Stimulated activated CD8-positive, alpha-beta memory T cell treated with anti-CD3 and anti-CD28 coated beads, Interleukin-7, amount 100 ng/mL, for 4 hours (primary cell): Measurements from ENCODE around the gene PTTG1IP.
"Not testable (repeated sequence)": the region's sequence is repeated elsewhere in the genome, so short reads cannot be mapped to it uniquely, and the experiment has no call there.

Experiments
- DNase-seq, 2 donors: peaks; one replicate each; pipeline ENCODE4 v3.0.0-alpha.2; 2020; ENCODE audit warnings: low read depth in 2 of 2

The PTTG1IP gene

DNA sequence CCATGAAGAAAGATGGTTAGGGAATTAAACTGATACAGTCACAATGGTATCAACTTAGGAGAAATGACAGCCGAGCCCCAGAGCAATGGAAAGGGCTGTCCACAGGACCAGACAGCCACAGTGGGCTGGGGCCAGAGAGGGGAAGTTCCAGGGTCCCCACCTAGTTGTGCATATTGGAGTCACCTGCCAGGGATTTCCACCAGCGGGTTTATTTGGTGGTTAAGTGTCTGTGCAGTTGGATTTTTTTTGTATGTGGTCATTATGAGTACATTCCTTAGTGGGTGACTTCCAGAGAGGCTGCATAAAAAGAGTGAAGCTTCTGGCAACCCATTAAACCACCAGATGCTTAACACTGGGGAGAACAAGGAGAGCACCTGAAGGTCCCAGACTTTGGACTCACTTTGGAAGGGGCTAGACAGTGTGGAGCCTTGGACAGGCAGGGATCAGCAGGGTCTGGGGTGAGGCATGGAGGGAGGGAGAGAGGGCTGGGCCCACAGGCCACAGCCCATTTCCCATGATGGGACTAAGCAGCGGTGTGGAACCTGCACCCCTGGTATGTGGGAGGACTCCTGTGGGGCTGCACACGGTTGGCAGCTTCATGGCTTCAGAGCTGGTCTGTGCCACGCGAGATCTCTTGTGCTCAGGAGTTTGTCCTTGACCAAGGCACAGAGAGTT is 7.8 kb upstream of the PTTG1IP start:
- DNase-seq, result no peak

- no peak for DNase-seq
Measured at GRCh38 chr21:44880405-44881197, 7.1 kb upstream of the PTTG1IP start.

DNA sequence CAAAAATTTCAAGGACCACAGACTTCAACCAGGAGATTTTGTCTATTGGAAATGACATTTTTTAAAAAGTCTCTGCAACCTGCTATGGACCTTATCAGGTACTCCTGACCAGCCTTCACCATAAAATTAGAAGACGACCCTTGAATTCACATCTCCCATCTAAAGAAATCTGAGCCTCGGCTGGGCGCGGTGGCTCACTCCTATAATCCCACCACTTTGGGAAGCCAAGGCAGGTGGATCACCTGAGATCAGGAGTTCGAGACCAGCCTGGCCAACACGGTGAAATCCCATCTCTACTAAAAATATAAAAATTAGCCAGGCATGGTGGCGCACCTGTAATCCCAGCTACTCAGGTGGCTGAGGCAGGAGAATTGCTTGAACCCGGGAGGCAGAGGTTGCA is 5.7 kb upstream of the PTTG1IP start:
- DNase-seq, result not testable (repeated sequence)

GRCh38 chr21:44878053-44878982 is 4.8 kb upstream of the PTTG1IP start:
- no peak for DNase-seq

GRCh38 chr21:44876849-44877575 is 3.5 kb upstream of the PTTG1IP start:
- no peak for DNase-seq

DNA sequence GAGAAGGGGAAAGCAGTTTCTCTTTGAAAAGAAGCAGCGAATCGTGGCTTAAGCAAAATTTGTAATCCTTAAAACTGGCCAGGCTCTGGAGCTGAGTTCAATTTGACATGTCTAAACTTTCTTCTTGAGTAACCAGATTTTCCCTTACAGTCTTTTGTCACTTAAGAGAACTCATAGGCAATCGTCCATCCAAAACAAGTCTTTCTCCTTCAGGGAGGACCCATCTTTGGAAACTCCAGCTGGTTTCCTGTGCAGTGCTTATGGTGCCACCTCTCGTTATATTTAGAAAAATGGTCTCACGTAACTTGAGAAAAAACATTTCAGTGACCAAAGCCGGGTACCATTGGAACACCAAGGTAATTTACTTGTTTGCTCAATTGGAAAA is 1.8 kb upstream of the PTTG1IP start:
- no peak for DNase-seq

- DNase-seq, result no peak
Measured at GRCh38 chr21:44874497-44875315, 1.2 kb upstream of the PTTG1IP start.

DNA sequence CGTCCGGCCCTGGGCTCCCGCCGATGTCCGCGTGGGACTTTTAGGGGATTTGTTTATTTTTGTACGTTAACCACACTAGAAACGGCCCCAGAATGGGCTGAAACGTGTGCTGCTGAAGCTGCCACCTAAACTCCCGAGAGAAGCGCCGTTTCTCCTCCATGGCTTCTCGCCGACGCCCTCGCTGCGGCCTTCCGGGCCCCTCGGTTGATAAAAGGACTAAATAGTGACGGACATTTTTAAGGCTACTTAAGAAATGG is 678 bp upstream of the PTTG1IP start:
- DNase-seq, result no peak

DNA sequence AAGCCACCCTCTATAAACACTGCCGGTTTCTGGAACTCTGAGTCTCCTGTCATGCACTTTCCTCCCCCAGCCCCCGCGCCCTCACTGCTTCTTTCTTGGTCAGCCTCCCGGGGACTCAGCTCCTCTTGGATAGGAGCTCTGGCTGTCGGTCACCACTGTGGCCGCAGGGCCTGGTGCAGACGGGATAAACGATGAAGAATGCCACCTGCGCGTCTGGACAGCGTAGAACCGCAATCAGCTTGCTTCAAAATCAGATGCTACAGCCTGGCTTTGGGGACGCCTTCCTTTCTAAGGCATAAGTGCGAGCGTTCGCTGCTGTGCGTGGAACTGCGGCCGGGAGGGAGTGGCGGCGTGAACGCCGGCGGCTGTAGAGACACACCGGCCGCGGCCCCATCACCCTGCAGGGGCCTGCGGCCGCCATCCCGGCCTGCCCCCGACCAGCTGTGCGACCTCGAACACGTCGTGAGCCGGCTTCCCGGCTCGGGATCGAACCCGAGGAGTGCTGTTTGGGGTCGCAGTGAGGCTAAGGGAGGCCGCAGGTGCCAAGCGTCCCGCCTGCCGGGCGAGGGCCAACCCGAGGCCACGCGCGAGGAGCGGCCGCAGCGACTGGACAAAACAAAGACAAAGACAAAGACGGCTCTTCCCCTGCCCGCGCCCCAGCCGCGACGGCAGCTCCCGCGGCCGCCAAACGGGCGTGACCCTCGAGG is 688 bp downstream of the PTTG1IP start:
- DNase-seq, result no peak

DNA sequence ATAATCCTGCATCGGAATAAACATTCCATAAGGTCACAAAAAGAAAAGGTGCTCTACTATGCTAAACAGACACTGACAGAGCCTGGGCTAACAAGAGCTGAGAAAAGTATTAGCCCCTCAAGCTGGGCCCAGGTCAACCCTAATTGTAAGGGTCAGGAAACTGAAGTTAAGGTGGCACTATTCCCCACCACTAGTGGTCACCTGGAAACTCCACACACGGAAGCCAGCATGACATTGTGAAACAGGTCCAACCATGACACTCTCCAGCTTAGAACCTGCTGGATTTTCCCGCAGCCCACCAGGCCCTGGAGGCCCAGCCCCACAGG is 1.2 kb downstream of the PTTG1IP start:
- DNase-seq, result no peak

DNA sequence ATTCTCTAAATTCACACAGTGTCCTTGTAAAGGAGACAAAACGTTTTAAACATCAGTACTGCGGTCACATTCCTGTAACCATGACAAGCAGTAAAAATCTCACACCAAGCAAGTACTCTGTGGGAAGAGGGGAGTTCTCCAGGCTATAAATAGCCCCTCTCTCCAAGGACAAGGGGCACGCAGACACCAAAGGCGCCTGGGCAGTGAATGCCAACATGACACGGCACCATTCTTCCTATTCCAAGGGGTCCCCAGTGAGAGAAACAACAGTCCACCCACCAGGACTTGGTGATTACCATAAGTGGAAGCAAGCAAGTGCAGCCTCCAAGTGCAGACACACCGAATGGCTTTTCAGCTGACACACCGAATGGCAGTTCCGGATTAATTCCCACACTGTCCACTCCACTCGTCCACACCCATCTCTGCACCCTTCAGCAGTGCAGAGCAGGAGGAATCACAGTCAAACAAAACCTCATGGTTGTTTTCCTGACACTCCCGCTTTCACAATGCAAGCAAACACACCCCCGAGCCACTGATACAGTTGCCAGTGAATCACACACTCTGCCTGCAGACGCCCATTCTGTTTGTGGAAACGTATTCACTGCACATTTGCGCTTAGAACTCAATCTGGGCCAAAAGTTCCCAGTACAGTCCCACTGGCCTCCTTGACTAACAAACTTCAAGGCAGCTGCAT is 1.8 kb downstream of the PTTG1IP start:
- DNase-seq, result no peak

DNA sequence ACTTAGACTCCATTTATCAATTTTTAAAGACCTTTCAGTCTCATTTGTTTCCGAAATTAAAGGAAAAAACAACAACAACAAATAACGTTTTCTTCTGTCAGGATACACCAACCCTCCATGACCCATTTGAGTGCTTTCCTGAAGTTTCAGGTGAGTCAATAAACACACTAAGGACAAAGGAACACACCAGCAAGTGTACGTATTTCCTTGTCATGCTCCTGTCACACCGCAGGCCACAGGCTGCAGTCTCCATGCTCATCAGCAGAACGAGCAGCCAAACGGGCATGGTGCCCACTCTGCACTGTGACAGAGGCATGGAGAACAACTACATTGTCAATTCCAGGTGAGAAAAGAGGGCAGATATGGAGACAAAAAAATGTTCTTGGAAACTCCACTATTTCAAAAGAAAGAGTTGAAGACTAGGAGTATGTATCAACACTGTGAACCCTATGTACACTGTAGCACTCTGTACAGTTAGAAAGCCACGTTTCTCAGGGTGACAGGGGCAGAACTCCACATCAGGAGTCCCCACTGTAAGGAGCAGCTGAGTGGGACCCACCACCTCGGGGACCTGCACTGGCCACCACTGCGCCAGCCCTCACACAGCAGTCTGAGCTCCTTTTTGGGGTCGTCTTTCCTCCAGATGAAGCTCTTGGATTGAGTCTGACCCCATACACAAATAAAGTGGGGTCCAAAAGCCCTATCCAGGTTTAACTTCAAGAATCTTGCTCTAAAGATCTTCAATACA is 2.6 kb downstream of the PTTG1IP start:
- DNase-seq, result no peak

DNA sequence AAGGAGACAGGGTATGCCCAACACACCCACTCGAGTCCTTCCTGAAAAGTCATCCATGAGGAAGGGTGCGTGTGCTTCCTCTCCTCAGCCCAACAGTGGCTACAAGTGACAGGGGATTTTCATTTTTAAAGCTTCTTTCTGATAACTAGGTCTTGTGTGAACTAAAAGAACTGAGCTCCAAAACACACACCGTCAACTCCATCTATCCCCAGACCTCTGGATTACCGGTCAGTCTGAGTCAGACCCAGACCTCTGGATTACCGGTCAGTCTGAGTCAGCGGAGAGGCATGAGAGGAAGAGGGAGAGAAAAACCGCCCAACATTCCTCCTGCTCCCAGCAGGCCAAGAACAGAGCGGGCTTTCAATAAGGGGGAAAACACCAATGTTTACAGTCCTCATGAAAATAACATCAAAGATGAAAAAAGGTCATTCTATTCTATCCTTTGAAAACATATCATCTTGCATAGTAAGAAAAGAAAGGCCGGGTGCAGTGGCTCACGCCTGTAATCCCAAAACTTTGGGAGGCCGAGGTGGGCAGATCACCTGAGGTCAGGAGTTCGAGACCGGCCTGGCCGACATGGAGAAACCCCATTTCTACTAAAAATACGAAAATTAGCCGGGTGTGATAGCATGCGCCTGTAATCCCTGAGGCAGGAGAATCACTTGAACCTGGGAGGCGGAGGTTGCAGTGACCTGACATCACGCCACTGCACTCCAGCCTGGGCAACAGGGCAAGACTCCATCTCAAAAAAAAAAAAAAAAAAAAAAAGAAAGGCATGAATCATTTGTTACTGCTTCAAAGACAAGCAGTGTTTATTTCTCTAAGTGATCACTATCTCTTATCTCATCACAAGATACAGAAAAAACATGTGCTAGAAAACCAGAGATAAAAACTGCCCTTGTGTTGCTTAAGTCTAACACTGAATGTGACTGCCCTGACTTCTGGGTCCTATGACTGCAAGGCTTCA is 3.4 kb downstream of the PTTG1IP start:
- DNase-seq, result no peak

DNA sequence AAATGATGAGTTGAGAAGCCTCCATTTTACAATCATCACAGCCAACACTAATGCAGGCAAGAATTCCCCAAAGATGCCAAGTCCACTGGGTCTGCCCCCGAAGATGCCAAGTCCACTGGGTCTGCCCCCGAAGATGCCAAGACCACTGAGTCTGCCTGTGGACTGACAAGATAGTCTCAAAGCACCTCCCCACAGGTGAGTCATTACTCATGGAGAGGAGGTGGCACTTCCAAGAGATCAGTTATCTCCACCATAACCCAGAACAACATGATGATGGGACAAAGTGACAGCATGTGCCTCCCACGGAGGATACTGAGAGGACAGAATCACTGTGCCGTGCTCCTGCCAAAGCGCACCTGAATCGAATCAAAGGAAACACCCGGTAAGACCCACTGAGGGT is 4.8 kb downstream of the PTTG1IP start:
- no peak for DNase-seq

DNA sequence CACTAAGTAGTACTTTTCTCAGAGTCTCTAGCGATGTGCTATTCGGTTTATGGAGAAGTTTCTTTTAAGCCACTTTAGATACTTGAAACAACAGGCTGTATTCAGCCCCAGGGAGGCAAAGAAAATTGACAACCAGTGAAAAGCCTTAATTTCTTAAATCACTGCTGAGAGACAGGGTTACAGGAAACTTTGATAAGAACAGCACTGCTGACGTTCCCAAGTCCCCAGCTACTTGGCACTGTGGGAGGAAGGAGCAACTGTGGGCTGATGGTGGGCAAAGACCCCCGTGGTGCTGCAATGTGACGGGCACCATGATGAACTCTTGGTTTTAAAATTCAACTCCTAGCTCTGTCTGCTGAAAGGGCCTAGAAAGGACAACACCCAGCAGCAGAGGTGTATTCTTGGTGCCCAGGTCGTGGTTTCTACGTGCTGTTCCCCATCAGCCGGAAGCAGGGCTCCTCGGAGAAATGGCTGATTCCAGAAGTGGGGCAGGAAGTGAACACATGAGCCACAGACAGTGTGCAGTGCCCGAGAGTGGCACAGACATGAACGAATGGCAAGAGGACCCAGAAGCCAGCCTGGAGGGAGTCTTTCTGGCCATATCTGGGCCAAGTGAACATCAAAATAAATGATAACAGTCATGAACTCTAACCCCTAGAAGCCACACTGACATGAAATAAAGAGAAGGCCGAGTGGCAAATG is 5.3 kb downstream of the PTTG1IP start:
- DNase-seq, result no peak

DNA sequence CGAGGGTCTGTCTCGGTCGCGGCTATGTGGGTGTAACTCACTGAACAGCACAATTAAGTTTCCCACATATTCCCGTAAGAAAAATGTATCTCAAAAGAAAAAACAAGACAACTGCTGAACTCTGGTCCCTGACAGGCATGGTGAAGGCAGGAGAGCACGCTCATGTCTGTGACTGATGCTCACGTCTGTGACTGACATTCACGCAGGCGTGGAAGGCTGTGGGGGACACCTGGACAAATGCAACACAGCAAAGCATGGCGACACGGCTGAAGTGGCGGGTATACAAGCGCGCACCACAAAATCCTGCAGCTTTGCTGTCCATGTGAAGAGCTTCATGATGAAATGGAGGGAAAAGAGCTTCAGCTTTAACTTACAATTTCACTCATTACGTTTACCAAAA is 6.0 kb downstream of the PTTG1IP start:
- no peak for DNase-seq

DNA sequence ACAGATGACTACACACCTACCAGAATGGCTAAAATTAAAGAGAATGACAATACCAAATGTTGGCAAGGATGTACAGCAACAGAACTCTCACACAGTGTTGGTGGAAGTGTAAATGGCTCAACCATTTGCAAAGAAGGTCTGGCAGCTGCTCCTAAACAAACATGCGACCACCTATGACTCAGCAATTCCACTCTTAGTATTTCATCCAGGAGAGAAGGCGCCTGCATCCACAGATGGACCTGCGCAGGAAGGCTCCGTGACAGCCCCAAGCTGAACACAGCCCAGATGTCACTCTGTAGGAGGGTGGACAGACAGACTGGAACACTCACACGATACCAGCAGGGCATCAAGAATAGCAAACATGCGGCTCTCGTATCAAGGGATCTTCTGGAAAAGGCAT is 6.7 kb downstream of the PTTG1IP start:
- no peak for DNase-seq
